Esophagus muscularis mucosa (tissue), 4 donors: ENCODE results near the gene STRIP2. TPM values are rescaled to one million over a fixed set of nuclear protein-coding genes. Genes with fewer than 3 reads are reported as not detected.

Experiments
- DNase-seq: peaks from one replicate; pipeline ENCODE4 v3.0.0-alpha.2; 2017; ENCODE audit errors: extremely low spot score
- H3K27ac ChIP-seq, 4 donors: fragments of 200-600 bp; sonication (generic); replicated peaks in 1 of 4; 1 replicate in 3 of 4; 2 replicates in 1 of 4; pipeline ENCODE4 v1.5.1; 2016 to 2019; ENCODE audit warnings: mild to moderate bottlenecking in 1 of 4
- H3K27me3 ChIP-seq, 4 donors: fragments of 200-600 bp; sonication (generic); one replicate each; pipeline versions ENCODE4 v1.5.1 to v1.6.0; 2016 to 2019
- H3K36me3 ChIP-seq, 4 donors: fragments of 200-600 bp; sonication (generic); one replicate each; pipeline ENCODE4 v1.5.1; 2016 to 2019
- H3K4me1 ChIP-seq, 4 donors: fragments of 200-600 bp; sonication (generic); one replicate each; pipeline ENCODE4 v1.5.1; 2016 to 2019
- H3K4me3 ChIP-seq, 4 donors: fragments of 200-600 bp; sonication (generic); 1 replicate in 2 of 4; 2 replicates in 2 of 4; pipeline ENCODE4 v1.5.1; 2016 to 2019; ENCODE audit warnings: mild to moderate bottlenecking in 4 of 4, moderate library complexity in 1 of 4
- H3K9me3 ChIP-seq, 4 donors: fragments of 200-600 bp; sonication (generic); 1 replicate in 3 of 4; 2 replicates in 1 of 4; pipeline ENCODE4 v1.5.1; 2016 to 2019
- EP300 ChIP-seq: sonication (generic); formaldehyde crosslinking; IDR thresholded peaks from one replicate; pipeline ENCODE4 v1.6.1; 2017; ENCODE audit warnings: antibody characterized with exemption
- POLR2A ChIP-seq: fragments of 450-650 bp; IDR thresholded peaks from one replicate; pipeline ENCODE4 v1.6.1; 2017; ENCODE audit warnings: antibody characterized with exemption, moderate library complexity, mild to moderate bottlenecking, low read depth
- POLR2AphosphoS5 ChIP-seq, 2 donors: sonication (generic); formaldehyde crosslinking; IDR thresholded peaks; one replicate each; pipeline ENCODE4 v1.6.1; 2017; ENCODE audit warnings: antibody characterized with exemption in 2 of 2
- WGBS: methylation state at CpG from one replicate; pipeline ENCODE4 v1.1.5; 2018; 5-methylcytosine and 5-hydroxymethylcytosine counted together
- intact Hi-C: fragments of 100-400 bp; cut with DNase I; formaldehyde crosslinking; loops from one replicate; pipeline ENCODE4 v1.15.1; 2023
- total RNA-seq, 4 donors: library from RNA; depleted of rRNA; stranded (reverse); fragments of >200 nt; gene quantifications; one replicate each; pipeline versions ENCODE4 v1.1.0 to v1.2.1, GENCODE V29; 2016
- TF ChIP-seq, protein P1 (sequence below), 3 experiments: fragments of 200-600 bp in 2 of 3; fragments of 450-650 bp in 1 of 3; sonication (generic) in 2 of 3; IDR thresholded peaks; one replicate each; pipeline ENCODE4 v1.5.1; 2017 to 2019; ENCODE audit warnings: antibody characterized with exemption in 3 of 3, mild to moderate bottlenecking in 2 of 3, moderate library complexity in 1 of 3

Gene STRIP2
- total RNA-seq, 4 donors from 2014 or later, result 1.1 to 2.1 (median 1.9) TPM

DNA sequence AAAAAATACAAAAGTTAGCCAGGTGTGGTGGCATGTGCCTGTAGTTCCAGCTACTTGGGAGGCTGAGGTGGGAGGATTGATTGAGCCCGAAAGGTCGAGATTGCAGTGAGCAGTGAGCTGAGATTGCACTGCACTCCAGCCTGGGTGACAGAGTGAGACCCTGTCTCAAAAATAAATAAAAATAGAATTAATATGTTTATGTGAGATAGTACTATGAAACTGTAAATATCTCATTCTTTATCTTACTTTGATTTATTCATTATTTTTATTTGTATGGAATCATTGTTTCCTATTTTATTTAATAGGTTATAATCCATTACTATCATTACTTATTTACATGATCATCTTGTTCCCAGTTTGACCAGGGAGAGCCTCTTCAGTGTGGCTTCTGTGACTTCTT is 41.0 kb upstream of the STRIP2 start:
- DNase-seq, result no peak
- intact Hi-C loops, result no loop called here
- 97% methylated on average over 2 of the region's 2 CpGs for WGBS
- Histone ChIP-seq H3K27ac (no peak overlapping the region), H3K36me3 (peaks cover 0 to 27% (median 3%) of the 10 kb centered on the region in 4 donors), H3K4me1 (peaks cover 3 to 13% (median 8%) of the 10 kb centered on the region in 4 donors), H3K4me3 (no peak overlapping the region), H3K27me3 (no peaks in the 10 kb centered on the region), H3K9me3 (no peaks in the 10 kb centered on the region)
- no peak for TF ChIP-seq POLR2A
- TF ChIP-seq, protein P1, sequence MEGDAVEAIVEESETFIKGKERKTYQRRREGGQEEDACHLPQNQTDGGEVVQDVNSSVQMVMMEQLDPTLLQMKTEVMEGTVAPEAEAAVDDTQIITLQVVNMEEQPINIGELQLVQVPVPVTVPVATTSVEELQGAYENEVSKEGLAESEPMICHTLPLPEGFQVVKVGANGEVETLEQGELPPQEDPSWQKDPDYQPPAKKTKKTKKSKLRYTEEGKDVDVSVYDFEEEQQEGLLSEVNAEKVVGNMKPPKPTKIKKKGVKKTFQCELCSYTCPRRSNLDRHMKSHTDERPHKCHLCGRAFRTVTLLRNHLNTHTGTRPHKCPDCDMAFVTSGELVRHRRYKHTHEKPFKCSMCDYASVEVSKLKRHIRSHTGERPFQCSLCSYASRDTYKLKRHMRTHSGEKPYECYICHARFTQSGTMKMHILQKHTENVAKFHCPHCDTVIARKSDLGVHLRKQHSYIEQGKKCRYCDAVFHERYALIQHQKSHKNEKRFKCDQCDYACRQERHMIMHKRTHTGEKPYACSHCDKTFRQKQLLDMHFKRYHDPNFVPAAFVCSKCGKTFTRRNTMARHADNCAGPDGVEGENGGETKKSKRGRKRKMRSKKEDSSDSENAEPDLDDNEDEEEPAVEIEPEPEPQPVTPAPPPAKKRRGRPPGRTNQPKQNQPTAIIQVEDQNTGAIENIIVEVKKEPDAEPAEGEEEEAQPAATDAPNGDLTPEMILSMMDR (IDR thresholded peaks at IDR 0.05), result no peak
- TF ChIP-seq EP300, result no peak
- TF ChIP-seq POLR2AphosphoS5 (IDR thresholded peaks at IDR 0.05), result no peak

DNA sequence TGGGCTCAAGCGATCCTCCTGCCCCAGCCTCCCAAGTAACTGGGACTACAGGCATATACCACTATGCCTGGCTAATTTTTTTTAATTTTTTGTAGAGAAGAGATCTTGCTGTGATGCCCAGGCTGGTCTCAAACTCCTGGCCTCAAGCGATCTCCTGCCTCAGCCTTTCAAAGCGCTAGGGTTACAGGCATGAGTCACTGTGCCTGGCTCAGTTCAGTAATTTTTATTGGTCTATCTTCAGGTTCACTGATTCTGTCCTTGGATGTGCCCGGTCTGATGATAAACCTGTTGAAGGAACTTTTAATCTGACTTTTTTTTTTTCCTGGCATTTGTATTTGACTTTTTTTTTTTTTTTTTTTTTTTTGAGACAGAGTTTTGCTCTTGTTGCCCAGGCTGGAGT is 40.1 kb upstream of the STRIP2 start:
- peaks cover 3 to 13% (median 8%) of the 10 kb centered on the region in 4 donors for H3K4me1 ChIP-seq
- WGBS, result 94% methylated on average over 4 of the region's 4 CpGs
- no peak overlapping the region for H3K27ac ChIP-seq
- TF ChIP-seq POLR2AphosphoS5 (IDR thresholded peaks at IDR 0.05) (no peak), POLR2A (no peak), EP300 (no peak)
- TF ChIP-seq, protein P1 (IDR thresholded peaks at IDR 0.05), result no peak
- H3K36me3 ChIP-seq, result peaks cover 0 to 27% (median 3%) of the 10 kb centered on the region in 4 donors
- H3K27me3 ChIP-seq, result no peaks in the 10 kb centered on the region
- H3K9me3 ChIP-seq, result no peaks in the 10 kb centered on the region
- intact Hi-C loops, result no loop called here
- no peak overlapping the region for H3K4me3 ChIP-seq
- DNase-seq, result no peak

DNA sequence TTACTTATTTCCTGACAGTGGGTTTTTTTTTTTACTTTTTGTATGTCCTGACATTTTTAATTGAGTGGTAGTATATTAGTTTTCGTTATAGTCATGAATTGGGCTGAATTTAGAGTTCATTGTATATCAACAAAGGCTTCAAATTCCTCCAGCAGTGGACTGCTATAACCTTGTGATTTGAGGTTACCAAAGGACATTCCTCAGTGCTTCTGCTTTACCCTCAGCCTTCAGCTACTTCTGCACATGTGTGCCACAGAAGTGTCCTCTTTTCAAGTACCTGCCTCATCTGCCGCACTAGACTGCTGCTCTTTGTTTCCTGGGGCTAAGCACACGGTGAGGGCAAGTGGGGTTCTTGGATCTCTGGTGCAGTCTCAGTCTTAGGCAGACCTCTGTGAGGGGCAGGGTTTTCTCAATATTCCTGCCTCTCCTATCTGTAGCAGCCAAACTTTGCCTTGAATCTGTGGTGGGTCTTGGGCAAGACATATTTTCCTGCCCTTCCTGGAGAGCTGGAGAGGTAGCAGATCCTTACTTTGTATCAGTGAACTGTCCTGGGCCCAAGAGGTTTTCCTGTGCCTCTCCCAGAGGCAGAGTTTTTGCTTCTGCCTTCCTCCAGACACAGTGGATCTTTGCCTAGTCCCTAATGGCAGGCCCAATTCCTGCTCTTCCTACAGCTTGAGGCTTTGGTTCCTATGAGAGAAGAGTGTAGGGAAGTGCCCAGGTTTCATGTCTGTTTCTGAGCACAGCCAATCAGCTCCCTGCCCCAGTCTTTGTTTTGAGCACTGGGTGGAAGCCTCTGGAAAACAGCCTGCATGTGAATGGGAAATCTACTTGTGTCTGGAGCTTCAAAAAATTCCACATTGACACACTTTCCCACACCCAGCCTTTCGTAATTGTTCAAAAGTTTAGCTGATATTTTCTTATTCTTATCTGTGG is 39.0 kb upstream of the STRIP2 start:
- intact Hi-C loops, result no loop called here
- H3K27me3 ChIP-seq, result no peaks in the 10 kb centered on the region
- H3K27ac ChIP-seq, result no peak overlapping the region
- H3K9me3 ChIP-seq, result no peaks in the 10 kb centered on the region
- 74% methylated on average over 4 of the region's 4 CpGs for WGBS
- no peak overlapping the region for H3K4me3 ChIP-seq
- DNase-seq, result no peak
- TF ChIP-seq EP300 (no peak), POLR2A (no peak)
- H3K4me1 ChIP-seq, result peaks cover 0 to 13% (median 6%) of the 10 kb centered on the region in 4 donors
- H3K36me3 ChIP-seq, result peaks cover 0 to 18% (median 4%) of the 10 kb centered on the region in 4 donors

DNA sequence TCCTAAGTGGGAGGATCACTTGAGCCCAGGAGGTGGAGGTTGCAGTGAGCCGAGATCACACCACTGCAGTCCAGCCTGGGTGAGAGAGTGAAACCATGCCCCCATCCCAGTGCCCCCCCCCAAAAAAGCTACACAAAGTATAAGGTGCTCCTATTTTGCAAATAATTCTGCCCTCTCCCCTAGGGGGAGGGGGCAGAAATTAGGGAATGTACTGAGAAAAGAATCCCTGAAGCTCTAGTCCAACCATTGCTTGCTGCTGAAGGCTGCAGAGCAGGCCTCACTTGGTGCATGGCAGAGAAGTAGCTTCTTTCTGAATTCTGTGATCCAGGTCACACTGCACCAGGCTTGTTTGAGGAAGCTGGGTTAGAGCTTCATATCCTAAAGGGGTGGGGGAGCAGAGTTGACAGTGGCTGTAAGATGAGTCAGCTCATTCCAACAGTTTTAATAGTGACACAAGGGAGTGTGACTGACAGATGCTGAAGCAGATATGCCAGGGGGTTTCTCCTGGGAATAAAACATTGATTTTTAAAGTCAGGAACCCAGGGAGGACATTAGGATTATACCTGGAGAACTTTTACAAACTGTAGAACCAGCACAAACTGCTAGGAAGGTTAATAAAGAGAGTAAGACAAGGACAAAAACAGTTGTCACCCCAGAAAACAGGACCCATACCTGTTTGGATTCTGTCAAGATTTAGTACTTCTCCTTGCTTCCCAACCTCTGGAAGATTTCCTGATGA is 32.8 kb upstream of the STRIP2 start:
- Histone ChIP-seq H3K4me3 (no peak overlapping the region), H3K9me3 (no peaks in the 10 kb centered on the region), H3K27ac (no peak overlapping the region), H3K36me3 (peaks cover 0 to 46% (median 4%) of the 10 kb centered on the region in 4 donors), H3K27me3 (no peaks in the 10 kb centered on the region), H3K4me1 (peaks cover 0 to 8% (median 3%) of the 10 kb centered on the region in 4 donors)
- WGBS, result 100% methylated on average over 1 of the region's 1 CpG
- DNase-seq, result no peak
- intact Hi-C loops, result no loop called here
- no peak for TF ChIP-seq EP300
- TF ChIP-seq POLR2A, result no peak
- TF ChIP-seq, protein P1 (IDR thresholded peaks at IDR 0.05), result no peak
- no peak for TF ChIP-seq POLR2AphosphoS5 (IDR thresholded peaks at IDR 0.05)
